Stimulated activated CD8-positive, alpha-beta memory T cell treated with anti-CD3 and anti-CD28 coated beads, Interleukin-7, amount 100 ng/mL, for 4 hours (primary cell): ENCODE results near the gene AMIGO2.

ENCODE experiments used
- DNase-seq, 2 donors: peaks; one replicate each; pipeline ENCODE4 v3.0.0-alpha.2; 2020; ENCODE audit warnings: low read depth in 2 of 2

AMIGO2 gene

DNA sequence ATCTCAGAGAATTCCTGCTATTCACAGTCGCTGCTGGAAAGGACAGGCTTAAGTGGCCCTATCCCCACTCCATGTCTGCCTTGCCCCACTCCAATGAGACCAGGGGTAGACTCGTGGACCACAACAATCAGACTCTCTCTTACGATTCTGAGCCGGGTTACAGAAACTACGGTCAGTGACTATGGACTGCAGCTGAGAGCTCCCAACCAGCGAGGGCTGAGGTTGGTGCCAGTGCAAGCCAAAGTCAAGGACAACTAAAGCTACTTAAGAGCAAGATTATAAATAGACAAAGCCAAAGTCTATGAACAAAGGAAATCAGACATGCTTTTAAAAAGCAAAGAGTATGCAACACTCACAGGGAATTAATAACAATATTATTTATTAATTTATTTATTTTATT is 18.3 kb upstream of the AMIGO2 start:
- DNase-seq = no peak

DNA sequence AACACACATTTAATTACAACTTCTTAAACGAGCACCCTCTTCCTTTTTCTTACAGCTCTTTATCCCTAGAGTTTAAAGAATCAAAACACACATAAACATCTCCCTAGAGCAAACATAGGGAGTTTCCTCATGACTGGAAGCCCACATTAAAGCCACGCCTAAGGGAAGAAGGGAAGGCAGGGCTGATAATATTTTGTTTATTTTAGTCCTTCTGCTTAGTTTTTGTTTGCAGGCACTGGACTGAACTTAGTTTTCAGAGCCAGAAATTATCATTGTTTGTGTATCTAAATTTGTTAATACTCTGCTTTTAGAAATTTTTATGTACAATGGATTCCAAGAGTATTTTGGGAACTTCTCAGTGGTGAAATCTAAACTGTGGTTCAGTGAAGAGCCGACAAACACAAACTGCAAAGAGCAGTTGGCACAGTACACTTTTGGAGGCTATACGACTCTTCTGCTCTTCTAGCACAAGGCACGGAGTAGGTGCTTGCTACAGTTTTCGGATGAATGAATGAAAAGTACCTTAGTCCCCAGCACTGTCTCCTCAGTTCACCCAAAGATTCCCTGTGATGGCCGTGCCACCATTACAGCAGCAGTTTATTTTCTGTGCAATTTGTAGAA is 17.6 kb upstream of the AMIGO2 start:
- DNase-seq = no peak

DNA sequence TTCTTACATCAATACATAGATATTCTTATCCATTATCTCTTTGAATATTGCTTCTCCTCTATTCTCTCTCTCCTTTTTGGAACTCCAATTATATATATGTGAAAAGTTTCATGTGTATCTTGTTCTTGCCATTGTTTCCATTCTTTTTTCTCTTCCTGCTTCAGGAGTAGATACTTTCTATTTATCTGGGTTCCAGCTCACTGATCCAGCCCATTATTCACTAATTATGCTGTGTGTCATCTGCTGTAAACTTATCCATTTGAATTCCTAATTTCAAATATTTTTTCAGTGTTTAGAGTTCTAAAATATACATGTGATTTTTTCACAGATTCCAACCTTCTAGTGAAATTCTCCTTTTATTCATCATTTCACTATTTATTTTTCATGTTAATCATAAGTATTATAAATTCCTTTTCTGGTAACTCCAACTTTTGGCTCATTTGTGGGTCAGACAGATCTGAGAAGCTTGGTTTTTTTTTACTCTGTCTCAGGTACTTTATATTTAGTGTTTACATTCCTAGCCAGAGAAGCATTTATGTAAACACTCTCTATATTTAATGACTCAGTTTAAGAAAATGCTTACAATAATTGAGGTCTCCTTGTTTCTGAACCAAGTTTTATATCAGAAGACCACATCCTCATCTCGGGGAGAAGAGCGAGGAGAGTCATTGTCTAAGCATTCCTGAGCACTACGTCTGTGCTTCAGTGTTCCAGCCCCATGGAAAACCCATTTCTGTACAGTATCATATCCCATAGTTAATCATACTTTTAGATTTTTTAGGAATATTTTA is 15.9 kb upstream of the AMIGO2 start:
- no peak for DNase-seq

DNA sequence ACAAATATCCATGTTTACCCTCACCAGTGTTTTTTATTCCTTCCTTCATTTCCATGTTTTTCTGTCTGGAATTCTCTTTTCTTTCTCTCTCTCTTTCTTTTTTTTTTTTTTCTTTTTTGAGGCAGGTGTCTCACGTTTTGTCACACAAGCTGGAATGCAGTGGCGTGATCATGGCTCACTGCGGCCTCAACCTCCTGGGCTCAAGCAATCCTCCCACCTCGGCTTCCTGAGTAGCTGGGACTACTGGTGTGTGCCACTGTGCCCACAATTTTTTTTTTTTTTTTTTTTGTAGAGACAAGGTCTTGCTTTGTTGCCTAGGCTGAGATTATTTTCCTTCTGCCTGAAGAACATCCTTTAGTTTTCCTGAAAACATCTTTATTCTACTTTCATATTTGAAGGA is 15.0 kb upstream of the AMIGO2 start:
- no peak for DNase-seq

DNA sequence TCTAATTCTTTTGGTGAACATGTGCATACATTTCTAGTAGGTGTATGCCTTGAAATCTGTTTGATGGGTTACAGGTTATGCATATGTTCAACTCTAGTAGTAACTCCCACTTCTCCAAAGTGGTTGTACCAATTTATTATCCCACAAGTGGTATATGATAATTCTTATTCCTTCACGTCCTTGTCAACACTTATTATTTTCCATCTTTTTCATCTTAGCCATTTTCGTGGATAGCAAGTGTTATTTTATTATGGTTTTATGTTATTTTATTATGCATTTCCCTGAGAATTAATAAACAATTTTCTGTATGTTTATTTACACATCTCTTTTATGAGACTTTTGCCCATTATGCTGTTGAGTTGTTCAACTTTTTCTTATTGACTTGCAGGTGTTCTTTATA is 11.2 kb upstream of the AMIGO2 start:
- no peak for DNase-seq

DNA sequence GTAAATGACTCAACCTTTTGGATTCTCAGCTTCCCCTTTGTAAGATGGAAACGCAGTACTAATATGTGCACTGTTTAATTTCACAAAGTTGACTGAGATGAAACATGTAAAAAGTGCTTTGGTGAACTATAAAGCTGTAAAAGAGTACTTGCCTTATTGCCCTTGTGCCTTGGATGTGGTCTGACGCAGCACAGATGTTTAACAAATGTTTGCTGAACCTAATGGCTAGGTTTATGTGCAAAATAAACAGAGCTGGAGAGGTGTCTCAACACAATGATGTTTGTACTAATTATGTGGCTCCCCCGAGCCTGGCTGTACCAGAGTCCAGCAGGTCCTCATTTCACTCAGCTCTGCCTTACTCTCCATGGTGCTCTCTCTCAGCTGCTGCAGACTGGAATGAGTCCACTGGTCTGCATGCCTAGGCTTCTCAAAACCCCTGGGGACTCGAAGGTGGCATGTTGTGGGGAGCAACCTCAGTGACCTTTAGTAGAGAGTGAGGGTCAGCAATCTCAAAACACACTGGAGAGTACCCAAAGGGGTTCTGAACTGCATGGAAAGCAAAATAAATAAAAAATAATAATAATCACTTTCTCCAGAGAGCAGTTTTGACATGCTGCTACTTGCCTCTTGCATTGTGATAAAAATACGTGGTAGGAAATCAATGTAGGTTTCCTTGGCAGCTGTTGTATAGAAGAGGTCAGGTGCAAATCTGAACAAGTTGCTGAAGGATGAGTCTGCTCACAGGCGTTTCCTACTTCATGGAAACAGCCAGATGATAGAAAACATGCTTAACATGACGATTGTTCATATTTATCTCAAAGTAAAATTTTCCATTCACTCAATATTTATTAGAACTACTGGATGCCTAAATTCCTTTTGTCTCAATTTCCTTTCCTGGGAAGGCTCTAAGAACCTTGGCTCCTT is 8.5 kb upstream of the AMIGO2 start:
- DNase-seq = no peak

DNA sequence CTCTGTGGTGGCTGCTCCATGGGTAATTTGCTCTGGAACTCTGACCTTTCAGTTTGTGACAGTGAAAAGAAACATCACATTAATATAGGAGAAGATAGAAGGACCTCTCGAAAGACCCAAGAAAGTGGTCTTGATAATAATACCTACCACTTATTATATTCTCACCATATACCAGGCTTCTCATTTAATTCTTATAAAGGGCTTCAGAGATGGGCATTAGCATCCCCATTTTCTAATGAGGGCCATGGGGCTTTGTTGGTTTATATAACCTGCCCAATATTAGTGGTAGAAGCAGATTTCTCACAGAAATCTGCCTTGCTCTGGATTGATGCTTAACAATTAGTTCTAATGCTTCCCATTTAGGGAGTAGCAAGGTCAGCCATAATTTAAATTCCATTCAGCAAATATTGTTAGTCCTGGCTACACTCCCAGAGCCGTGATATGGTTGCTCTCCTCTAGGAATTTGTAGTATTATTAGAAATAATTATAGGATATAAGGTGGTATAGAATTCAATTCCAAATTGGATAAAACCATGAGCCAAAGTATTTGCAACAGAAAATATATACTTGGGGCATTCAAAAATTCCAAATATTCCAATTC is 7.4 kb upstream of the AMIGO2 start:
- no peak for DNase-seq

DNA sequence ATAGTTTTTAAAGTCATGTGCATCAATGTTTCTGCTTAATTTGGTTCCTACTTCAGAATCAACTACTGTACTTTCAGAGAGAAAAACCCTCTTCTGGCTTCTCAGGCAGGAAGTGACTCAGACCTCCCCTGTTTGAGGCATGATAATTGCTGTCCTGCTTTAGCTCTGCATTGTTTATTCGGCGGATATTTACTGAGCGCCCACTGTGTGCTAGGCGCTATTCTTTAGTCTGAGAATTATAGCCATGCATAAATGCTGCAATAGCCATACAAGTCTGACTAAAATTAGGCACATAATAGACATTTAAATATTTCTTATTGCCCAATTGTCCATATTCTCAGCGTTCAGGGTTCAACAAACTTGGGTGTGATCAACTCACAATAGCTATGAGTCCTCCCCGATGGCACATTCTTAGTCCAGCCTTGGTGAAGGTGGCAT is 6.1 kb upstream of the AMIGO2 start:
- peak; percentile 24 to 41 for DNase-seq

DNA sequence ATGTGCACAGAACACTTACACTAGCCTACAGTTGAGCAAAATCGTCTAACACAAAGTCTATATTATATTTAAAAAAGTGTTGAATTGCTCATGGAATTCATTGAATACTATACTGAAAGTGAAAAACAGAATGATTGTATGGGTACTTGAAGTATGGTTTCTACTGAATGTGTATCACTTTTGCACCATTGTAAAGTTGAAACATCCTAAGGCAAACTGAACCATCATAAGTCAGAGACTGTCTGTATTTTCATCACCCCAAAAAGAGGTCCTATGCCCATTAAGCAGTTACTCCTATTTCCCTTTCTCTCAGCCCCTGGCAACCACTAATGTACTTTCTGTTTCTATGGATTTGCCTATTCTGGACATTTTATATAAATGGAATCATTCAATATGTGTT is 4.4 kb upstream of the AMIGO2 start:
- DNase-seq = no peak

DNA sequence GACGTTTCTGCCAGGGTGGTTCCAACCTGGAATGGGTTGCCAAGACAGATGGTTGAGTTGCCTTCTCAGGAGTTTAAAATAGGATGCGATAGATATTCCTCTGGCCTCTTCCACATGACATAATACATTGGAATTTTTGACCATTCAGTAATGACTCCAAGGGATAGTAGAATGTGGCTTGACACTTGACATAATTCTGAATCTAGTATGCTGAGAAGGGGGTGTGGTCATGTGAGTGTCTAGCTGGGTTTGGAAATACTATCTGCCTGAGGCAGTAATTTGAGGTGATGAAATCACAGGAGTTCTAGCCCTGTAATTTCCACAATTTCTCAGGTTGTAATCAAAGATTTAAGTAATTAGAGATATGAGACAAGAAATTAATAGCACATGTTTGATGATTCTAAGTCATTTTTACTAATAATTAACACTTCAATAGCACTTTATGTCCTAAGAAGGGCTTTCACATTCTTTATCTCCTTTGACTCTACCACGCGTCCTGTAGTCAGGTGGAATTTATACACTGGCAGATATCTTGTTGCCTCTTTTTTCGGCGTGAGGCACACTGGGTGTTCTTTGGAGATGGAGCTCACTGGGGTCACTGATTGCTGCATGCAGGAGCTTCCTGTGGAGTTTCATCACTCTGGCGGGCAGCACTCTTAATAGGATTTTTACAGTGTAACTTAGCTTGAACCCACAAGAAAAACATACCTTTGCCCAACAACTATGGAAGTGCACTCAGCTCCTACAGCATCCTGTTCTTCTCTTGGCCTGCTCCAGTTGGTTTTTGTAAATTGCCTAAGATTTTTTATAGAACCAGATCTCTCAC is 3.2 kb upstream of the AMIGO2 start:
- DNase-seq = no peak

DNA sequence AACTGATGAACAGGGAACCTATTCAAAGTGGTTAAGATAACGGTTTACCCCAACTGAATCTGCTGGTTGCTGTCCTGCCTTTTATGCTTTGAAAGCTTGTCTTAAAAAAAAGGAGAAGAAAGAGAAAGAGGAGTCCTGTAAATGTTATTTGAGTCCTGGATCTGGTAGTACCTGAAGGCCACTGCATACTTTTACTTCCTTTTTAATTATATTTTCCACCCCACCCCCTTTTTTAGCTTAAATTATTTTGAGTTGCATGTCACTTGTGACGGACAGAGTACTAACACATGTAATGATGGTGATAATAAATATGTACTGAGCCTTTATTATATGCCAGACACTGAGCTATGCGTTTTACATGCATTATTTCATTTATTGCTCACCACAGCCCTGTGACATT is 2.5 kb upstream of the AMIGO2 start:
- DNase-seq = no peak

DNA sequence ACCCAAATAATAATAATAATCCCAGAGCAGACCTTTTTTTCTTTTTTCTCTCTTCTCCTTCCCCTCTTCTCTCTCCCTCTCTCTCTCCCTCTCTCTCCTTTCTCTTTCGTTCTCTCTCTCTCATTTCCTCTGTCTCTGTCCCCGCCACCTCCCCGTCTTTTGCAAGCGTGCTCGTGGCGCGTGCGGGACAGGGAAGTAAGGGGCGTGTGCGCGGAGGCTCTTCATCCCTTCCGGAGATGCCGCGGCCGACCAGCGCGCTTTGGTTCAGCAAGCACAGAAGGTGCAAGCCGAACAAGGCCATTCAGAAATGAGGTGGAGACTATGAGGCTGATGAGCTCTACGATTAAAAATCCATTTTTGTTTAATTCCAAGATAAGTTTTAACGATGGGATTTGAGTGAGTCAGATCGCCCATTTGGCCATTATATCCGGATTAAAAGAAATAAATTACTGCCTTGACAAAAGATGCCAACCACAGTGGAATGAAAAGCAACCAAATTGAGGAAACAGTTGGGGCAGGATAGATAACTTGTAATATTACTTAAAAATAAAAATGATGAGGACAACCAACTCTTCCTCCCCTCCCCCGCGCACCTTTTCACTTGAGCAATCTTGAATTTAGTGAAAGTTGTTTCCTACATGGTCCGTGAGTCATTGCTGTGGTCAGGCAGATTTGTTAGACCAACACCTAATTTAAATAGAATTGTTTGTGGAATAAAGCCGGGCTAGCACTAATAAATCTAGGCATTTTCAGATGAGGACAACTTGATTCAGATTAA is 1.2 kb upstream of the AMIGO2 start:
- DNase-seq = peak; percentile 40 to 43

DNA sequence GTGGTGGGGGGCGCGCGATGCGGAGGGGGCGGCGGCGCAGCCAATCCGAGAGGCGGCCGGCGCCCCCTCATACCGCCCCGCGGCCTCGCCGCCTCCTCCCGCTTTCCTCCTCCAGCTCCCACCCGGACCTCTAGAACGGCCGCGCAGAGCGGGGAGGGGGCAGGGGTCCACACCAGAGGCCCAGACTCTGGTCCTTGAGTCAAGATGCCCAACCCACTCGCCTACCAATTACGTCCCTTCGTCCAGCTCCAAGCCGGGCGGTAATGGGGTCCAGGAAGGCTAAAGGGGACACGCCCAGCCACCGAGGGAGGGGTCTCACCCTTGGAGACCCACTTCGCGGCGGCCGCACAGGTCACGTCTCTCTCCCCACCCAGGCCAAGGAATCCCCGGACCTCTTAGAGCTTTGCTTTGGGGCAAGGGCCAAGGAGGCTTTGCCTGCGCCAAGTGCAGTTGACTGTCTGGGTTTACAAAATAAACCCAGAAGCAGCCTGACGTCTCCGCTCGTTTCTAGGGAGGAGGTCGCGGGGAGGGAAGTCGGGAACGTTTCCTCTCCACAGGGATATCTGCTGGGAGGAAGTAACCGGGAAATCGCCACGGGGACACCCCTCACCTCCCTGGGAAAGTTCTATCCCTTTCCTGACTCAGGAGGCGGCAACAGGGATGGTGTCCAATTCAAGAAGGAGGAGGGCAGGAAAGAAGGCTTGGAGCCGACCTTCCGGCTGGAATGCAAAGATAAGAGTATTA is 394 bp upstream of the AMIGO2 start:
- peak in 1 of 2 donors; percentile 51 for DNase-seq

DNA sequence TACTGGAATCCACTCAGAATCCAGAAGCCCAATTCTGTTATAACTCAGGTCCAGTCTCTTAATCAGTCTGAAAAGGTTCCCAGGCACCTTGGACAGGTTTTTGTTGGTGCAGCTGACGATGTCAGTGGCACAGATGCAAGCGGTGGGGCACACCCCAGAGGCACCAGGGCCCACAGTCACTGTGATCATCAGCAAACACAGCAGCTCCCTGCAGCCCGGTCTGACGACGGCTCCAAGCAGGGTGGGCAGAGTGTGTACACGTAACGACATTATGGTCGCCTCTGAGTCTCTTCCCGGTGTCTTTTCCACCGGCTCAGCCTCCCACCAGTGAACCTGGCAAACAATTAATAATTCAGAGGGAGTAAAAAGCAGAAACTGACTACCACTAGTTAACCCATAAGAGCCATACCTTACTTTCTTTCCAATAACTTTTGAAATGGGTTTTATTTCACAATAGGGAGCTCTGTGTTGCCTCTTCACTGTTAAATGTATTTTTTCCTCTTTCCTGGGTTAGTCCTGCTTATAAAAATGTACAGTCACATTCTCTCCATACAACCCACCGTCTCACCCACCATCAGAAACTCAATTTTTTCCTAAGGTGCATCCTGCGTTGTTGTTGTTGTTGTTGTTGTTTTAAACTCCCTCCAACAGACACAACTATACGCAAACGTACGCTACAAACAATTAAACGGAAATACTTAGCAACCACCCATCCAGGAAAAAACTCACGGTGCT is 859 bp downstream of the AMIGO2 start:
- DNase-seq = peak; percentile 23 to 40

DNA sequence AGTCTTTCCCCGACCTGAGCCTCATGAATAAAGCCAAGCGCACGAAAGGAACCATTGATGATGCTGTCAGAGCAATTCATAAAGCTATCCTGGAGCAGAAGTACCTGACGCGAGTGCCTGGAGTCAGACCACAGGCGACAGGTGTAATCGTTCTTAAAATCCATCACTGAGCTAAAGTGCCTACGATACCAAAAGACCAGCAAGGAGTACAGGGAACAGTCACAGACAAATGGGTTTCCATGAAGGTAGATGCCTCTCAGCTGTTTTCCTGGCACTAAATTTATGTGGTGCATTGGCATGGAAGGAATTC is 1.7 kb downstream of the AMIGO2 start:
- DNase-seq = no peak

DNA sequence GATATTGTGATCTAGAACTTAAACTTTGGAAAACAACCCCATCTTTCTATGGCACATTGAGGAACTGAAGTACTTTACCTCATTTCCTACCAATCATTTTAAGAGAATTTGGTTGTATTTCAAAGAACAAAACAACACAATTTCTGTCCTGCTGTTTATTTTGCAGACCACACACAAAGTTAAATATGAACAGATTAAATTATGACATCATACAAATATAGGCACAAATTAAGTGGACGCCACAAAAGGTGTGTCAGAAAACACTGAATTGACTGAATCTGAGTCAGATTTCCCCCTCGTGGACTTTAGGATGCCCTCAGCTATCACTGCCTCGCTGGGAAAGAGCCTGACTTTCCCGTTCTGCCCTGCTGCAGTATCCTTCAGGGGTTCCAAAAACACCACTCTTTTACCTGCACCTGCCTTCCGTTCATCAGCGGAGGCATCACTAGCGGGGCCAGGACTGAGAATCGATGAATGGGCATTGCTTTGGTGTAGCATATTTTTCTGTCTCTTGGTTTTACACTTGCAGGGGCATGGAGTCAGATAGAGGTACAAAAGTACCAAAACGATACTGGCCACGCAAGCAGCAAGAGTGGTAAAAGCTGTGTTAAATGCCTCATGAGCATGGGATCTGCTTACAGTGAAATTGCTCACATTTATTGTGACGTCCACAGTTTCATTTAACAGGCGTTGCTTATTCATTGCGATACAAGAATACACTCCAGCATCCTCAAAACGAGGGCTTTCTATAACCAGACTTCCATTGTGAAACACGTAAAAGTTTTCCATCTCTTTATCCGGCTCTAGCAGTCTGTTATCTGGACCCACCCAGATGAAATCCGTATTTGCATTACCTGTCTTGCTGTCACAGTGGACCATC is 2.3 kb downstream of the AMIGO2 start:
- DNase-seq = no peak

DNA sequence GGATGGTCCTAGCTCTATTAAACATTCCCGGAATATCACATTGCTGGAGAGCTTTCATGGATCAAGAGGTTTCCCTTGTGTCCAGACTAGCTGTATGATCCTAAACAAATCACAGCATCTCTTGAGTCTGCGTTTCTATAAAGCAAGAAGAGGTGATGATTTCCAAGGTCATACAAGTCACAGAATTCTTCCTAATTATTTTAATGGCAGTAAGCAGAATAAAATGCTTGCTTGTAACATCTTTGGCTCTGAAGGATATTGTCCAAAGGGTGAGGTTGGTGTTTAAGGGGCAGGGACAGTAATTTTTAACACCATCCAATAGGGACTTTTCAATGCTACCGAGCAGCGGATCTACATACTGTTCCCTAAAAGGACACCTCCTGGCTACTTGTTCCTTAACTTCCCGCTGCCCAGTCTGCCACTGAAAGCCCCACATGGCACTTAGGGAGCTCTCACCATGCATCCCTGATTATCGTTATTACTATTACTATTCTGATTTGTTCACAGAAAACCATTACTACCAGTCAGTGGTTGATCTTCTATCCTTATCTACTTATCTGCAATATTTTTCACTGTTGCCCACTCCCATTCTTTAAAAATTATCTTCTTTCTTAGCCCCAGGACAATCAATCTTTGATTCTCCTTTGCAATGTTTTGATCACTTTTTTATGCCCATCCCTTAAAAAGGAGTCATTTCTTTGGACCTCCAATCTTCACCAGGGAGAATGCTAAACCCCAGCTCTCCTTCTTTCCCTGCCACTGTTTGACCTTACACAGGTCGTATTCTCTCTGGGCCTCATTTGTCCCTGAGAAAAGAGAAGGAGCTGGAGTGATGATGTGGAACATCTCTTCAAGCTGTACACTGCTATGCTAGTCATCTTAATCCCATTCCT is 4.3 kb downstream of the AMIGO2 start:
- no peak for DNase-seq
